SK-N-MC (cell line): ENCODE data around the gene FERD3L.

Experiments
- EZH2 ChIP-seq: fragments of 200-600 bp; sonication (generic); IDR thresholded peaks from one replicate; pipeline ENCODE4 v1.6.1; 2017; ENCODE audit warnings: antibody characterized with exemption
- FOXP2 ChIP-seq: optimal IDR thresholded peaks from 2 replicates; pipeline ENCODE3; 2011; ENCODE audit warnings: mild to moderate bottlenecking, moderate library complexity; ENCODE audit not compliant: insufficient read depth; ENCODE audit errors: extremely low read length, control extremely low read depth
- POLR2AphosphoS5 ChIP-seq: IDR thresholded peaks from 2 replicates; pipeline ENCODE4 v1.6.1; 2012; ENCODE audit warnings: mild to moderate bottlenecking, low read depth, low read length, borderline replicate concordance

GRCh38 chr7:19128856-19129255, 16.4 kb downstream of the FERD3L start:
- TF ChIP-seq POLR2AphosphoS5: no peak
- no peak for TF ChIP-seq EZH2
- no peak for TF ChIP-seq FOXP2
